Measurements from ENCODE around the gene CDC7.
"Not testable (repeated sequence)": the region's sequence is repeated elsewhere in the genome, so short reads cannot be mapped to it uniquely, and the experiment has no call there.

CDC7 gene

GRCh38 chr1:91500756-91501522, at the start of gene CDC7:
TSS of gene CDC7 (plus strand) at chr1:91500851. CDS start at chr1:91501717, 866 bp downstream.
- POLR2A ChIA-PET, result interaction anchor here (0.6 to 3.4 kb wide), 22 partner anchors 9 to 790 kb away, joined by 3 to 33 read pairs (median 4); partner anchors contain the start of gene HFM1

DNA sequence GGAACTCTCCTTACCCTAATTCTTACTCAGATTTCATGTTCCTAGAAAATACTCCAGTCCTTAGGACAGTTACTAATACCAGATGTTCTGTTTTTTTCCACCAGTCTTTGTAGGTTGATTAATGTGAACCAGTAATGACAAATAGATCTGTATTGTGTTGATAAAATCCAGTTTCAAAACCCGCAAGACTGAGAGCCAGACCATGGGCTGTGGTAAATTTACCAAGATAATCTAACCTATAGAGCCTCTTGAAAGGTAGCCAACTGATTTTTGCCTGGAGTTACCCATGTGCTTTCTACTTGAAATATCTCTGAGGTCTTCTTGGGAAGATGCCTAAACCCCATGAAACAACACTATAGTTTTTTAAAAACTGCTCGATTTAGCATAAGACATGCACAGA, 46.5 kb upstream of the CDC7 start:
- ChIA-PET CTCF (no interaction called here), POLR2A (no interaction called here)
- no peak for TF ChIP-seq L3MBTL2 (conservative IDR thresholded peaks at IDR 0.05)
- no peak for TF ChIP-seq SUZ12 (IDR thresholded peaks at IDR 0.05)
- TF ChIP-seq ELF4 (IDR thresholded peaks at IDR 0.05), result no peak
- TF ChIP-seq ZNF384 (IDR thresholded peaks at IDR 0.05), result no peak
- TF ChIP-seq CTBP1 (IDR thresholded peaks at IDR 0.05; ENCODE audit: borderline replicate concordance), result no peak
- TF ChIP-seq TARDBP (IDR thresholded peaks at IDR 0.05), result no peak
- no peak for TF ChIP-seq NFRKB (IDR thresholded peaks at IDR 0.05)
- no peak for TF ChIP-seq ARNT (IDR thresholded peaks at IDR 0.05)
- no peak for TF ChIP-seq LEF1 (IDR thresholded peaks at IDR 0.05; ENCODE audit: borderline replicate concordance)
- no peak for TF ChIP-seq FOXM1 (IDR thresholded peaks at IDR 0.05; ENCODE audit: borderline replicate concordance)
- TF ChIP-seq BHLHE40 (IDR thresholded peaks at IDR 0.05; ENCODE audit: borderline replicate concordance), result no peak
- no peak for DNase-seq (ENCODE audit: extremely low spot score)

More at GRCh38 chr1:91500756-91501522, at the start of gene CDC7:
- CTCF ChIA-PET, result interaction anchor here (0.6 to 1.5 kb wide), 4 partner anchors 166 to 1529 kb away, joined by 3 read pairs; no protein-coding TSS in a partner anchor
- DNase-seq (ENCODE audit: extremely low spot score), result peak; percentile 96
- TF ChIP-seq SP1 (IDR thresholded peaks at IDR 0.05) (no peak), ELF4 (IDR thresholded peaks at IDR 0.05) (0 out of 2 replicates have a peak, but pooled peaks have one; percentile 22), L3MBTL2 (conservative IDR thresholded peaks at IDR 0.05) (peak; percentile 96)

DNA sequence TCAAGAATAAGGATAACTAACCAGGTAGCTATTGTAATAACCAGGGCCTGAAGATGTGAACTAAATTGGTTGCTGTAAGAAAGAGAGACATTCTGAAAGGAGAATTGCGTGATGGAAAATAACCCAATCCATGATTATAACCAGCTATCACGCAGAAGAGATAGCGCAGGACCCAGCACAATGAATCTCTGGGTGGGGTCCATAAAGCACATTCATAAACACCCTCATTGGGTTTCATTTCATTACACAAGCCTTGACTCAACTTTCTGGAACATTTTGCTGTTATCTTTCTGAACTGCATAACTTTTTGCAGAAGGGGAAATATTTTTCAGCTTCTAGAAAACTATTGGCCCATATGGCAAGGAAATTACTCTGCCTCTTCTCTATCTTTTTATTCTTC, 45.3 kb upstream of the CDC7 start:
- CTCF ChIA-PET, result no interaction called here
- no peak for DNase-seq (ENCODE audit: extremely low spot score)
- no peak for TF ChIP-seq FOXA1 (IDR thresholded peaks at IDR 0.05)
- no peak for TF ChIP-seq L3MBTL2 (conservative IDR thresholded peaks at IDR 0.05)
- no peak for TF ChIP-seq FOXM1 (IDR thresholded peaks at IDR 0.05; ENCODE audit: borderline replicate concordance)
- TF ChIP-seq HDGF (IDR thresholded peaks at IDR 0.05; ENCODE audit: borderline replicate concordance), result no peak
- no peak for TF ChIP-seq SP1 (IDR thresholded peaks at IDR 0.05)
- no peak for TF ChIP-seq PKNOX1 (IDR thresholded peaks at IDR 0.05)
- no peak for TF ChIP-seq ARNT (IDR thresholded peaks at IDR 0.05)
- no peak for TF ChIP-seq BHLHE40 (IDR thresholded peaks at IDR 0.05; ENCODE audit: borderline replicate concordance)
- TF ChIP-seq CTBP1 (IDR thresholded peaks at IDR 0.05; ENCODE audit: borderline replicate concordance), result no peak
- TF ChIP-seq FOXK2 (IDR thresholded peaks at IDR 0.05), result no peak
- TF ChIP-seq TARDBP (IDR thresholded peaks at IDR 0.05), result no peak
- TF ChIP-seq SUZ12 (IDR thresholded peaks at IDR 0.05), result no peak
- no peak for TF ChIP-seq ELF4 (IDR thresholded peaks at IDR 0.05)
- POLR2A ChIA-PET, result no interaction called here

GRCh38 chr1:91455896-91456295, 44.8 kb upstream of the CDC7 start:
- ChIA-PET POLR2A (no interaction called here), CTCF (no interaction called here)
- TF ChIP-seq CTBP1 (IDR thresholded peaks at IDR 0.05; ENCODE audit: borderline replicate concordance) (no peak), NFRKB (IDR thresholded peaks at IDR 0.05) (no peak), FOXK2 (IDR thresholded peaks at IDR 0.05) (no peak), FOXA1 (IDR thresholded peaks at IDR 0.05) (no peak)
- no peak for DNase-seq (ENCODE audit: extremely low spot score)

- CTCF ChIA-PET; DNase-seq (ENCODE audit: extremely low spot score); POLR2A ChIA-PET: not testable (repeated sequence)
Measured at GRCh38 chr1:91465350-91465749, 35.3 kb upstream of the CDC7 start.

- ChIA-PET CTCF (no interaction called here), POLR2A (no interaction called here)
- TF ChIP-seq ELF4 (IDR thresholded peaks at IDR 0.05) (no peak), FOXM1 (IDR thresholded peaks at IDR 0.05; ENCODE audit: borderline replicate concordance) (no peak), HDGF (IDR thresholded peaks at IDR 0.05; ENCODE audit: borderline replicate concordance) (no peak), SUZ12 (IDR thresholded peaks at IDR 0.05) (no peak), PKNOX1 (IDR thresholded peaks at IDR 0.05) (no peak), TARDBP (IDR thresholded peaks at IDR 0.05) (no peak), CTBP1 (IDR thresholded peaks at IDR 0.05; ENCODE audit: borderline replicate concordance) (no peak), NFRKB (IDR thresholded peaks at IDR 0.05) (no peak), BHLHE40 (IDR thresholded peaks at IDR 0.05; ENCODE audit: borderline replicate concordance) (no peak), FOXK2 (IDR thresholded peaks at IDR 0.05) (no peak), LEF1 (IDR thresholded peaks at IDR 0.05; ENCODE audit: borderline replicate concordance) (no peak), ARNT (IDR thresholded peaks at IDR 0.05) (no peak), FOXA1 (IDR thresholded peaks at IDR 0.05) (no peak), L3MBTL2 (conservative IDR thresholded peaks at IDR 0.05) (no peak), ZNF384 (IDR thresholded peaks at IDR 0.05) (no peak)
- no peak for DNase-seq (ENCODE audit: extremely low spot score)
Measured at GRCh38 chr1:91476533-91477217, 24.0 kb upstream of the CDC7 start.

GRCh38 chr1:91487469-91487868, 13.2 kb upstream of the CDC7 start:
- TF ChIP-seq CTBP1 (IDR thresholded peaks at IDR 0.05; ENCODE audit: borderline replicate concordance) (no peak), ZNF384 (IDR thresholded peaks at IDR 0.05) (no peak), LEF1 (IDR thresholded peaks at IDR 0.05; ENCODE audit: borderline replicate concordance) (no peak), ELF4 (IDR thresholded peaks at IDR 0.05) (no peak)
- ChIA-PET POLR2A (no interaction called here), CTCF (no interaction called here)
- DNase-seq (ENCODE audit: extremely low spot score), result no peak
